Measurements from ENCODE around the gene PRSS27.
"Not testable (repeated sequence)": the region's sequence is repeated elsewhere in the genome, so short reads cannot be mapped to it uniquely, and the experiment has no call there.

Gene PRSS27

GRCh38 chr16:2707368-2708289 lies 12.4 kb downstream of the PRSS27 start:
- DNase-seq: no peak

GRCh38 chr16:2706611-2707311 lies 13.3 kb downstream of the PRSS27 start:
- DNase-seq: no peak

- DNase-seq: no peak
Measured at GRCh38 chr16:2706085-2706484, 13.9 kb downstream of the PRSS27 start.

DNA sequence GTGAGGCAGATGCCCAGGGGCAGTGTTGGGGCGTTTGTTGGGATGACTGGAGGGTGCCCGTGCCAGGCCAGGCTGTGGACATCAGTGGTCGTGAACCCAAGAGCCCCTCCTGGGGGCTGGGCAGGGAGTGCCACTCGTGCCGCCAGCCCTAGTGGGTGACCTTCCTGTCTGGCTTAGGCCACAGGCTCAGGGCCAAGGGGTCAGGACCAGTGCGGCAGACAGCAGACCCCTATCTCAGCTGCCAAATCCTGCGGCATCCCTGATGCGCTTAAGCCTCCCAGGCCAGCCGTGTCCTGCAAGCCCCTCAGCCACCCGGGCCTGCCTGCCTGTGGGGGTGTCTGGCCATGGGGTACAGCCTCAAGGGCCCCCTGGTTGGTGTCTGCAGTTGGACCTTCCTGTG lies 14.7 kb downstream of the PRSS27 start:
- DNase-seq: no peak

GRCh38 chr16:2704983-2705275 lies 15.1 kb downstream of the PRSS27 start:
- DNase-seq: no peak

DNA sequence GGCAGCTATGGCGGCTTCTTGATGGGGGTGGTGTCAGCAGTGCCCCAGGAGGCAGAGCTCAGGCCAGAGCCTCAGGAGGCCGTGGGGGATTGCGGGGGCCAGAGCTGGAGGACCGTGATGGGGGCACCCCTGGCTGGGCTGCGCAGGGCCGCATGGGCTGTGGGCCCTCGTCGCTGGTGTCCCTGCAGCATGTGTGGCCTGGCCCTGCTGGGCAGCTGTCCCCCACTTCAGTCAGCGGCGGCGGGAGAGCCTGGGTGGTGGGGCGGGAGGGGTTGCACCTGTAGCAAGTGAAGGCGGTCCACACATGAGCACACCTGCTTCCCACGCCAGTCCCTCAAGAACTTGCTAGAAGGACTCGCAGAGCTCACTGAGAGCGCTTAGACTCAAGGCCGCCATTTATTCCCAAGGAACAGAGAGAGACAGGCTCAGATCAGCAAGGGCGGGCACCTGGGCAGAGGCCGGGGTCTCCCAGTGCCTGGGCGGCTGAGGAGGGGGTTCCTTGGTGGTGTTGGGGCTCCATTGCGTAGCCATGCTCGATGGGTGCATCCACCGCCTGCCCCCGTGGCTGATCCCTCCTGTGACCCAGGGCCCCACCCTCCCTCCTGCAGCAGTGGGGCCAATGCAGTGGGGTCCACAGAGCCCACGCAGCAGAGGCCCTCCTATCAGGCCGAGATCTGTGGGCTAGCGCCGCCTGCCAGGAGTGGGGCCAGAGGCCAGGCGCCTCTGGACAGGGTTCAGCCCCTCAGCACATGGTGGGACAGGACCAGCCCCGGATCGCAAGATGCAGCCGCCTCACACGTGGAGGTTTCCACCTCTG lies 15.7 kb downstream of the PRSS27 start:
- no peak for DNase-seq

DNA sequence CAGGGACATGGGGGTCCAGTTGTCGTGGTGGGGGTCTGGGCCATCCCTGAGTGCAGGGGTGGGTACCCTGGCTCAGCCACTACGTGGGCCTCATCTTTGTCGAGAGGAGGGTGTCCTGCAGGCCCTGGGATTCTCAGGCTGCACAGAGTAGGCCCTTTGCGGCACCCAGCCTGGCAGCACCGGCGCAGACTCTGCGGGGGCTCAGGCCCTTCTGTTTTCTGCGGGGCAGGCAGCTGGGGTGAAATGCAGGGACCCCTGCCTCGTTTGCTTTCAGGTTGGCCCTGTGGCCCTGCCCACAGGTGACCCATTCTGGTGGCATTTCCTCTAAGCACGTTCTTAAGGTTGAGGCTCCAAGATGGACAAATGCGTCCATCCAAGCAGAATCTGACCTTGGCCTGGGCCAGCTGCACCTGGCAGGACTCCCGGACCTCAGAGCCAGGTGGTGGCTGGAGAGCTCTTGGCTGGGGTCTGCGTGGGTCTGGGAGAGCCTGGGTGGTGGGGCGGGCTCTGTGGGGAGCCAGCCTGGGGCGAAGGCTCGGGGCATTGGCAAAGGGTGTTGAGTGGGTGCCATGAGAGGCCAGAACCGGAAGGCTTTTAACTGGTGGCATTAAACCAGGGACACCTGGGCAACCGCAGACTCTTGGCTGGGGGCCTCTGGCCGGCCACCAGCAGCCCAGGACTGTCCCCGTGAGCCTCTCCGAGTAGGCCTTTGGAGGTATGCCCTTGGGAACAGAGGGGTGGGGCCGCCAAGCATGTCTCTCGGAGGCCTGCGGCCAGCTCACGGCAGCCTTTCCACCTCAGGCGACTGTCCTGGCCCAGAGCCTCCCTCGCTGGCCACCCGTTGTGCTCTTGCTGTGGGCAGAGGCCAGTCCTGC lies 16.9 kb downstream of the PRSS27 start:
- no peak for DNase-seq

- no peak for DNase-seq
Measured at GRCh38 chr16:2702438-2702825, 17.6 kb downstream of the PRSS27 start.

GRCh38 chr16:2701713-2702437 lies 18.1 kb downstream of the PRSS27 start:
- DNase-seq: no peak

DNA sequence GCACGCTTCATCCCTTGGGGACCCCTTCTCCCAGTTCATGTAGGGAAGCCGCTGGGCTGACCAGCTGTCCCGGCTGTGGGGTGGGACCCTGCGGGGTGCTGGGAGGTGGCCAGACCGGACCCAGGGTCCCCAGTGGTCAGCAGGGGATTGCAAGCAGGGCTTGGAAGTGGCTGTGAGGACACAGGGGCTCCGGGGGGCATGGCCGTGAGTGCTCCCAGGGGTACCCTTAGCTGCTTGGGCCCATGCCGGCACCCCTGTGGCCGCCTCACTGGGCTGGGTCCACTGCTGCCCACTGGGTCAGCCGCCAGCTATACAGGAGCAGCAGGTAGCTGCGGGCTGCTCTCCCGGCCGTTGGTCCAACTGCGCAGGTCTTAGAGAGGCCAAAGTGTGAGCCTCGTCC lies 18.8 kb downstream of the PRSS27 start:
- no peak for DNase-seq

DNA sequence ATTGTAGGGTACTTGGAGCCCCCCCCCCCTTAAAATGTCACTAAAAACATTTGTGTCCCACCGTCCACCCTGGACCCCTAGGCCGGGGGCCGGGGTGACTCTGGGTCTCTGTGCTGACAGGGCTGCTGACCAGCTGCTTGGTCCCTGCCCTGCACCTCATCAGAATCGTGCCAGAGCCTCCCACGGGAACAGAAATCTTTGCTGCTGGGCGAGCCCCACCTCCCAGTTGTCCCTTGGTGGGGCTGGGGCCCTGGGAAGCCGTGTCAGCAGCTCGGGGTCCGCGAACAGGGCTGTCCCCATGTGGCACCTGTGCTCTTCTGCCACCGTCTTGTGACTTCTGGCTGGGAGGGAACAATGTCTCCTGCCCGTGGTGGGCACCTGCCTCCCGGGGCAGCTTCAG lies 19.2 kb downstream of the PRSS27 start:
- DNase-seq: no peak

GRCh38 chr16:2699791-2700600 lies 20.0 kb downstream of the PRSS27 start:
- DNase-seq: no peak

DNA sequence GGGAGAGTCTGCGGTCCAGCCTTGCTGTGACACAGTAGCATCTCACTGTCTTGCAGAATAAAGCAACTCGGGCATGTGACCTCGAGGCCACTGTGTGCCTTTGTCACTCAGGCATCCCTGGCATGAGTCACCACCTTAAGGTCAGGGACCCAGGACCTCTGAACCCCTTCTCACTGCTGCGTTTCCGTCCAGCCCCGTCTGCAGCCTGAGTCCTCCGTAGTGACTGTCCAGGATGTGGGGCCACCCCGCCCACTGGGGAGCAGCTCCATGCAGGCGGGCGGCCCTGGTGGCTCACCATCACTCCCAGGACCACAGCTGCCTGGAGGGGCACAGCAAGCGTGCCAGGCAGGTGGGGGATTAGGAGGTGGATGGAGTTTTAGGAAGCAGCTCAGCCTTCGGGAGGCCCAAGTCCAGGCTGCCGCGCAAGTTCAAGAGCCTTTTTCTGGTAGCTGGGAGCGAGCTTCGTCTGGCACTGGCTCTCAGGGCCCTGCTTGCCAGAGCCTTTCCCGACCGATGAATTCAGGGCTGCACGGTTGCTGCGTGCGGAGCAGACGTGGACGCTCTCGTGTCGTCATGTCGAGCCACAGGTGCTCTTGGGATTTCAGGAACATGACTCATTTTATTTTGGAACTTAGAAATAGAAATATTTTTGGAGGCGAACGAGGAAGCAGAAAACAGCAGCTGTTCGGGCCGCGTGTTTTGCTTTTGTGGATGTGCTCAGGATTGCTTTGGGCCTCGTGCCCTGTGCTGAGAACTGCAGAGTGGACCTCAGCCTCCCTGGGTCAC lies 20.9 kb downstream of the PRSS27 start:
- no peak for DNase-seq

GRCh38 chr16:2698103-2698870 lies 21.7 kb downstream of the PRSS27 start:
- DNase-seq: no peak

DNA sequence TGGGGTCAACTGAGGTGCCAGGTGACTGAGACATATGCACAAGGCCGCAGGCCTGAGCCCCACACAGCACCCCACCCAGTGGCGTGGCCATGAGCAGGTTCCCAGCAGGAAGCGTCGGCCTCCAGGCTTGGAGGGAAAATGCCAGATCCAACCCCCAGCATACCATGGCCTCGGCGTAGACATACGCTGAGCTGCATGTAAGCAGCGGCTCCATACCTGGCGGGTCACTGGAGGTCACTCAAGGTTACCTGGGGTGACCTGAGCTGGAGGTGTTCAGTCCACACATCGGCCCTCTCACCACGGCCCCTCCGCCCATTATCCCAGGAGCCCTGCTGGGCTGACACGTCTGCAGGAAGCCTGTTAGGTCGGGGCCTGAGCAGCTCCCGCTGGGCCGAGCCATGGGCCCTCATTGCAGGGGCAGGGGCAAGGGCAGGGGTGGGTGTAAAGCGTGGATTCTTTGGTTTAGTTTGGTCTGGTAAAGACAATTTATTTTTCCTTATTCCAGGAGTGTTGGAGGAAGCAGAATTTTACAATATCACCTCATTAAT lies 22.5 kb downstream of the PRSS27 start:
- no peak for DNase-seq

DNA sequence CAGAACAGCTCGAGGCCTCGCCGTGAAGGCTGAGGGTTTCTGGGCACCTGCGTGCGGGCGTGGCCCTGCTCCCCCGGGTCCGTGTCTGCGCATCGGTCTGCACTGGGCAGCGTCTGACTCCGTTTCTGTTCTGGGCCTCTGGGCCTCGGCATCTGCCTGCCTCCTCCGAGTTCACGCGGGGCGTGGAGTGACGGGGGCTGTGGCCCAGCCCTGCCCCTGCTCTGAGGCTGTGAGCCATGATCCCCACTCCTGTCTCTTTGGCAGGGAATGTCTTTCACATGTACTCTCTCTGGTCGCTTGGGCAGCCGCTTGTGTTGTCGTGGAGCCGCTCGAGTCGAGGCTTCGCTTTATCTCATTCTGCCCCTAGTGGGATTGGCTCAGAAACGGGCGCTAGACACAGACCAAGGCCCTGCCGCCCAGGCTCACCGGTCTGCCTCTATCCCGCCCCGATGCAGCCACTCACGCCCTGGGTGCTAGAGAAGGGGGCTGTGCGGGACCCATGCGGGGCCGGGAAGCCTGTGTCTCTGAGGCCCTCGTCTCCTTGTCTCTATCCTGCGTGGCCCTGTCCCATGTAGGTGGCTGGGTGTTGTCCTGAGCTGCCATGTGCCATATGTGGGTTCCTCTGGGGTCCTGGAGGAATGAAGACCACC lies 23.3 kb downstream of the PRSS27 start:
- DNase-seq: not testable (repeated sequence)

DNA sequence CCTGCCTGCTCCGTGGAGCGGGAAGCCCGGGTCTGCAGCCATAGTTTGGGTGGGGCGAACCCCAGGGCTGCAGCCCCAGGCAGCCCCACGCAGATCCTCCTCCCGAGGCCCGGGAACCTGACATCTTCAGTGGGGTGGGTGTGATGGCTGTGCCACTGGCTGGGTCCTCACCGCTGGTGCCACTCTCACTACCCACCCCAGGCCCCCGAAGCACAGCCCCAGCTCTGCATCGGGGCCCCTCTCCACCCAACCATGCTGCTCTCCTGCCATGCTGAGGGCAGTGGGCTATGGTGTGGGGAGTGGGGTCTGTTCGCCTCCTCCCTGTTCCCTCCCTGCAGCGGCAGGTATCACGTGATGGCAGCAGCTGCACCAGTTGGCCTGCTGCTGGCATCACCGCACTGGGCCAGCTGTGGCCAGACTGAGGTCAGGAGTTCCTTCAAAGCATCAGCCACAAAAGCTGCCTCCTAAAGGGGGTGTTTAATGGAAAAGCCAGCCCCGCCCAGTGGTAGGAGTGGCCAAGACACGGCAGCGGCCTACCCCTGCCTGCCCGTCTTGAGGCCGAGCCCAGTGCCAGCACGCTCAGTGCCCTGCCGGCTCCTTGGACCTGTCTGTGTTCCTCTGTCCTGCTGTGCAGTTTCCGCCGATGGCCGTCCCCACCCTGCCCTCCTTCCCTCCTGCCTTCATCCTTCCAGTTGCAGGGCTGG lies 26.9 kb downstream of the PRSS27 start:
- no peak for DNase-seq
